Fibroblast of skin of scalp (primary cell): ENCODE results near the gene MEIS2.

ENCODE experiments used
- DNase-seq: peaks from one replicate; pipeline ENCODE4 v3.0.0-alpha.2; 2013

MEIS2 gene

GRCh38 chr15:37097144-37097919, 3.0 kb downstream of the MEIS2 start:
- peak; percentile 26 for DNase-seq

- no peak for DNase-seq
Observed at GRCh38 chr15:37096558-37097143, 3.7 kb downstream of the MEIS2 start.

- no peak for DNase-seq
Observed at GRCh38 chr15:37095770-37096557, 4.4 kb downstream of the MEIS2 start.

GRCh38 chr15:37094915-37095711, 5.2 kb downstream of the MEIS2 start:
- no peak for DNase-seq

- peak; percentile 21 for DNase-seq
Observed at GRCh38 chr15:37094333-37094914, 5.9 kb downstream of the MEIS2 start.

- peak; percentile 77 for DNase-seq
Observed at GRCh38 chr15:37093480-37094332, 6.6 kb downstream of the MEIS2 start.

GRCh38 chr15:37090543-37091175, 9.7 kb downstream of the MEIS2 start:
- DNase-seq = no peak

- DNase-seq = no peak
Observed at GRCh38 chr15:37088436-37088835, 11.9 kb downstream of the MEIS2 start.

- no peak for DNase-seq
Observed at GRCh38 chr15:37087131-37087588, 13.2 kb downstream of the MEIS2 start.

- no peak for DNase-seq
Observed at GRCh38 chr15:37086521-37086920, 13.8 kb downstream of the MEIS2 start.

GRCh38 chr15:37086120-37086519, 14.2 kb downstream of the MEIS2 start:
- DNase-seq = no peak

- DNase-seq = no peak
Observed at GRCh38 chr15:37084602-37085001, 15.7 kb downstream of the MEIS2 start.

- DNase-seq = no peak
Observed at GRCh38 chr15:37083610-37084009, 16.7 kb downstream of the MEIS2 start.

- DNase-seq = no peak
Observed at GRCh38 chr15:37081983-37082382, 18.4 kb downstream of the MEIS2 start.

GRCh38 chr15:37080261-37080921, 20.0 kb downstream of the MEIS2 start:
- no peak for DNase-seq

- DNase-seq = peak; percentile 75
Observed at GRCh38 chr15:37079726-37080125, 20.6 kb downstream of the MEIS2 start.

GRCh38 chr15:37078566-37078965, 21.8 kb downstream of the MEIS2 start:
- no peak for DNase-seq

- no peak for DNase-seq
Observed at GRCh38 chr15:37077623-37078351, 22.6 kb downstream of the MEIS2 start.

- DNase-seq = peak; percentile 20
Observed at GRCh38 chr15:37076543-37076942, 23.8 kb downstream of the MEIS2 start.
